RWPE1 (cell line): Measurements from ENCODE around the gene LSR.

Source experiments
- CTCF ChIA-PET: fragments of 350-600 bp; sonication (Branson Sonifier 250); formaldehyde crosslinking; extraction: SDS; loops from one replicate; lab custom pipeline; 2021; lab: Yijun Ruan, JAX
- POLR2A ChIA-PET: fragments of 400-600 bp; formaldehyde crosslinking; extraction: SDS; loops from one replicate; lab custom pipeline; 2020; ENCODE audit warnings: antibody characterized with exemption; ENCODE audit not compliant: low non-redundant PET; lab: Yijun Ruan, JAX
- DNase-seq: peaks from one replicate; pipeline ENCODE4 v3.0.0; 2012; ENCODE audit warnings: low spot score
- H3K27ac ChIP-seq: fragments of 450-650 bp; 2 replicates; pipeline ENCODE4 v1.5.1; 2017
- TF ChIP-seq, protein P1 (sequence below): fragments of 450-650 bp; conservative IDR thresholded peaks from 2 replicates; pipeline ENCODE4 v1.5.1; 2017; ENCODE audit warnings: low read depth, mild to moderate bottlenecking

Gene LSR

DNA sequence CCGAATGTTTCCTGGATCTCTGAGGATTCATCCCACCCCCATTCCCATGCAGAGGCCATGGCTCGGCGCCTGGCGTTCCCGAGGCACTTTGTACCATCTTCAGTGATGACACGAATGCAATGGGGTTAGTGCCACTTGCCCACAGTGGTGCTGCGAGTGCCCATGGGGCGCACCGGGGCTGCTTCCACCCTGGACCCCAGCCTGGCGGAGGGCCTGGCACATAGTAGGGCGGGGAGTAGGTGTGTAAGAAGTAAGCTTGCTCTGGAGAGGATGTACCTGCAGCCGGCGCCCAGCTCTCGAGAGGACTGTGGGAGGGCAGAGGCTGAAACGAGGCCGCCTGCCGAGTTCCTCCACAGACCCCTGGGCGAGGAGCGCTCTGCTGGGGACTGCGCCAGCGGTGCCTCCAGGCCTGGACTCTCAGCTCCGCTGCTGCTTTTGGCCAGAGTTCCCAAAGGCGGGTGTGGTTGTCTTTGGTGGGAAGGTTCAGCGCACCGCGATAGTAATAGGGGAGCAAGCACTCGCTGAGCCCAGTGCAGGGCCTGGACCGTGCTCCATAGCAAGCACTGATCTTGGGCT is 28.0 kb downstream of the LSR start:
- ChIA-PET POLR2A (no interaction called here), CTCF (no interaction called here)
- no peak for DNase-seq
- no peak overlapping the region for H3K27ac ChIP-seq
- TF ChIP-seq, protein P1, sequence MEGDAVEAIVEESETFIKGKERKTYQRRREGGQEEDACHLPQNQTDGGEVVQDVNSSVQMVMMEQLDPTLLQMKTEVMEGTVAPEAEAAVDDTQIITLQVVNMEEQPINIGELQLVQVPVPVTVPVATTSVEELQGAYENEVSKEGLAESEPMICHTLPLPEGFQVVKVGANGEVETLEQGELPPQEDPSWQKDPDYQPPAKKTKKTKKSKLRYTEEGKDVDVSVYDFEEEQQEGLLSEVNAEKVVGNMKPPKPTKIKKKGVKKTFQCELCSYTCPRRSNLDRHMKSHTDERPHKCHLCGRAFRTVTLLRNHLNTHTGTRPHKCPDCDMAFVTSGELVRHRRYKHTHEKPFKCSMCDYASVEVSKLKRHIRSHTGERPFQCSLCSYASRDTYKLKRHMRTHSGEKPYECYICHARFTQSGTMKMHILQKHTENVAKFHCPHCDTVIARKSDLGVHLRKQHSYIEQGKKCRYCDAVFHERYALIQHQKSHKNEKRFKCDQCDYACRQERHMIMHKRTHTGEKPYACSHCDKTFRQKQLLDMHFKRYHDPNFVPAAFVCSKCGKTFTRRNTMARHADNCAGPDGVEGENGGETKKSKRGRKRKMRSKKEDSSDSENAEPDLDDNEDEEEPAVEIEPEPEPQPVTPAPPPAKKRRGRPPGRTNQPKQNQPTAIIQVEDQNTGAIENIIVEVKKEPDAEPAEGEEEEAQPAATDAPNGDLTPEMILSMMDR, result no peak

DNA sequence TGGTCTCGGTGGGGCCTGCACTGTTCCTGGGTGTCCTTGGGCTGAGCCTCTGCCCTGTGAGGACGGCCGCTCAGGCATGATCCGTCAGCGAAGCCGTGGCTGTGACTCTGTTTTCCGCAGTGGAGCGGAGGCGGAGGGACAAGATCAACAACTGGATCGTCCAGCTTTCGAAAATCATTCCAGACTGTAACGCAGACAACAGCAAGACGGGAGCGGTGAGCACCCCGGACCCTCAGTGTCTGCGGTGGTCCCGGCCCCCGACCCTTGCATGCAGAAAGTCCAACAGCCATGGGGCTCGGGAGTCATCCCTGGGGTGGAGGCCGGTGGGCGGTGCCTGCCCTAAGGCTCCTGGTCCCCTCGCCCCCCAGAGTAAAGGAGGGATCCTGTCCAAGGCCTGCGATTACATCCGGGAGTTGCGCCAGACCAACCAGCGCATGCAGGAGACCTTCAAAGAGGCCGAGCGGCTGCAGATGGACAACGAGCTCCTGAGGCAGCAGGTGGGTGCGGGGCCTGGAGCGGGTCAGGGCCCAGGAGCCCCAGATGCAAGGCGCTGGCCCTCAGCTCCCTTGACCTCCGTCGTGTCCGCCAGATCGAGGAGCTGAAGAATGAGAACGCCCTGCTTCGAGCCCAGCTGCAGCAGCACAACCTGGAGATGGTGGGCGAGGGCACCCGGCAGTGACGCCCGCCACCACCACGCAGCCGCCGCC is 29.9 kb downstream of the LSR start:
- no peak for DNase-seq
- ChIA-PET CTCF (no interaction called here), POLR2A (interaction anchor here (0.5 kb wide), 1 partner anchor 31 kb away, joined by 5 read pairs; no protein-coding TSS in a partner anchor)
- TF ChIP-seq, protein P1, result no peak
- peak overlapping the region; percentile 21 for H3K27ac ChIP-seq

DNA sequence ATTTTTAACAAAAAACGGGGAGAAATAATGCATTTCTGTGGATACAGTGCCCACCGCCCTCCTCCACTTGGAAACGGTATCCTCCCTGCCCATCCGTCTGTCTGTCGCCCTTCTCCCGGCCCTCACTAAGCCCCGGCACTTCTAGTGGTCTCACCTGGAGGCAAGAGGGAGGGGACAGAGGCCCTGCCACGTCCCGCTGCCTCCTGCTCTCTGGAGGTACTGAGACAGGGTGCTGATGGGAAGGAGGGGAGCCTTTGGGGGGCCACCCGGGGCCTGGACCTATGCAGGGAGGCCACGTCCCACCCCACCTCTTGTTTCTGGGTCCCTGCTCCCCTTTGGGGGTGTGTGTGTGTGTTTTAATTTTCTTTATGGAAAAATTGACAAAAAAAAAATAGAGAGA is 30.6 kb downstream of the LSR start:
- TF ChIP-seq, protein P1, result no peak
- ChIA-PET CTCF (no interaction called here), POLR2A (interaction anchor here (0.5 kb wide), 1 partner anchor 30 kb away, joined by 5 read pairs; no protein-coding TSS in a partner anchor)
- DNase-seq, result no peak
- H3K27ac ChIP-seq, result no peak overlapping the region

DNA sequence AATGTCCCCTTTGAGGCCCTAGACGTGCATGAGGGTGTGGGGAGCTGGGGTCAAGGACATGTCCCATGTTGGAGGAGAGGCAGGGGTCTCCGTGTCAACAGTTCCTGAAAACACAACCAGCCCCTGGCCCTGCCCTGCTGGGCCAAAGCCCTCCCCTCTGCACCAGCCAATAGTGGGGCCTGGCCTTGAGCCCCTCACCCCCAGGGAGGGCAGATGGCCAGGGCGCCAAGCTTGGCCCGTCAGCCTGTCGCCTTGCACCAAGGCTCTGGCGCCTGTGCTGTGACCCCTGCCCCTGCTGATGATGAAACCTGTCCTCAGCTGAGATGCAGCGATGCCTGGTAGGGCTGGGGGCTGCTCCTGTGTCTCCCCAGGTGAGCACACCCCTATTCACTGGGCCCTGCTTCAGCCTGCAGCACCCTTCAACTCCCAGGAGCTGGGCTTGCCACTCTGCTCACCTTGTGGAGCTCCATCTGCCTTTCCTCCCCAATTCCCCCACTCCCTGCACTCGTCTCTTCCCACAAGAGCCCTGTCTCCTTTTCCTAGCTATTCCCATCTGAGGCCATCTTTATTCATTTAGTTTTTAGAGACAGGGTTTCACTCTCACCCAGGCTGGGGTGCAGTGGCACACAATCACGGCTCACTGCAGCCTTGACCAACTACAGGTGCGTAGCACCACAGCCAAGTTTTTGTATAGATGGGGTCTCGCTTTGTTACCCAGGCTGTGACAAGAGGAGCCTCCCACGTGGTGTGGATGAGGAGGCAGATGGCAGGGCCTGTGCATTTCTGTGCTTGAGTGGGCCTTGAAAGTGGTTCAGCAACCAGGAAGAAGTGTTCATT is 31.4 kb downstream of the LSR start:
- TF ChIP-seq, protein P1, result no peak
- CTCF ChIA-PET, result interaction anchor here (0.8 kb wide), 1 partner anchor 10 kb away, joined by 4 read pairs; no protein-coding TSS in a partner anchor
- H3K27ac ChIP-seq, result no peak overlapping the region
- no peak for DNase-seq
- POLR2A ChIA-PET, result interaction anchor here (1.0 kb wide), 1 partner anchor 13 kb away, joined by 3 read pairs; no protein-coding TSS in a partner anchor

DNA sequence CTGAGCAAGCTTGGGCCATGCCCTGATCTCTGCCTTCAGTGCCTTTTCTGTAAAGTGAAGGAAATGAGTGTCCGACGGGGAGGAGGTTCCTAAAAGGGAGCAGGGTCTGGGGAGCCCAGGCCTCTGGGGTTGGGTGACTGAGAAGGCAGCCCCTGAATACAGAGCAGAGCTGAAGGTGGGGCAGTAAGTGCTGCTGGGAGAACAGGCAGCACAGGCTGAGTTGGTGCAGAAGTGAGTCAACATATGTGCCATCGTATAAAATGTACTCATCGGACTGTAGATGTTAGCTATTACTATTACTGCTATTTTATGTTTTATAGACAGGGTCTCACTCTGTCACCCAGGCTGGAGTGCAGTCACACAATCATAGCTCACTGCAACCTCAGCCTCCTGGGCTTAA is 32.5 kb downstream of the LSR start:
- no peak for DNase-seq
- no peak overlapping the region for H3K27ac ChIP-seq
- ChIA-PET POLR2A (interaction anchor here (1.0 kb wide), 1 partner anchor 14 kb away, joined by 3 read pairs; no protein-coding TSS in a partner anchor), CTCF (no interaction called here)
- TF ChIP-seq, protein P1, result no peak
